ENCODE measurements around the gene GRPEL1.
A peak's percentile ranks its signal among the peaks of the same experiment; 100 is the strongest.
"Not testable (repeated sequence)": the region's sequence is repeated elsewhere in the genome, so short reads cannot be mapped to it uniquely, and the experiment has no call there.

GRPEL1 gene

GRCh38 chr4:7103031-7103606 lies 35.3 kb upstream of the GRPEL1 start:
- TF ChIP-seq CTCF (IDR thresholded peaks at IDR 0.05; ENCODE audit: low read depth, low read length) = no peak
- DNase-seq (ENCODE audit: extremely low read depth, low read depth) = peak; percentile 23

GRCh38 chr4:7102516-7102909 lies 34.6 kb upstream of the GRPEL1 start:
- not testable (repeated sequence) for DNase-seq (ENCODE audit: extremely low read depth, low read depth)

GRCh38 chr4:7101692-7102515 lies 34.0 kb upstream of the GRPEL1 start:
- TF ChIP-seq CTCF (IDR thresholded peaks at IDR 0.05; ENCODE audit: low read depth, low read length) = peak; percentile 68
- peak; percentile 8 for DNase-seq (ENCODE audit: extremely low read depth, low read depth)

- TF ChIP-seq CTCF (IDR thresholded peaks at IDR 0.05; ENCODE audit: low read depth, low read length) = no peak
- DNase-seq (ENCODE audit: extremely low read depth, low read depth) = no peak
These were observed 28.4 kb upstream of the GRPEL1 start for GRCh38 chr4:7096236-7096635.

GRCh38 chr4:7095611-7096155 lies 27.8 kb upstream of the GRPEL1 start:
- no peak for TF ChIP-seq CTCF (IDR thresholded peaks at IDR 0.05; ENCODE audit: low read depth, low read length)
- no peak for DNase-seq (ENCODE audit: extremely low read depth, low read depth)

- TF ChIP-seq CTCF (IDR thresholded peaks at IDR 0.05; ENCODE audit: low read depth, low read length) = no peak
- no peak for DNase-seq (ENCODE audit: extremely low read depth, low read depth)
These were observed 27.1 kb upstream of the GRPEL1 start for GRCh38 chr4:7094916-7095315.

- DNase-seq (ENCODE audit: extremely low read depth, low read depth) = no peak
- TF ChIP-seq CTCF (IDR thresholded peaks at IDR 0.05; ENCODE audit: low read depth, low read length) = no peak
These were observed 24.2 kb upstream of the GRPEL1 start for GRCh38 chr4:7092026-7092425.

Data from AG09319 (cell line).